ENCODE measurements around the gene MRPL53. TPM values are rescaled to one million over a fixed set of nuclear protein-coding genes. Genes with fewer than 3 reads are reported as not detected.
A peak's percentile ranks its signal among the peaks of the same experiment; 100 is the strongest.
"Not testable (repeated sequence)": the region's sequence is repeated elsewhere in the genome, so short reads cannot be mapped to it uniquely, and the experiment has no call there.

Gene MRPL53
- total RNA-seq, 2 donors from 2014 or later = 31.4 to 67.9 TPM

DNA sequence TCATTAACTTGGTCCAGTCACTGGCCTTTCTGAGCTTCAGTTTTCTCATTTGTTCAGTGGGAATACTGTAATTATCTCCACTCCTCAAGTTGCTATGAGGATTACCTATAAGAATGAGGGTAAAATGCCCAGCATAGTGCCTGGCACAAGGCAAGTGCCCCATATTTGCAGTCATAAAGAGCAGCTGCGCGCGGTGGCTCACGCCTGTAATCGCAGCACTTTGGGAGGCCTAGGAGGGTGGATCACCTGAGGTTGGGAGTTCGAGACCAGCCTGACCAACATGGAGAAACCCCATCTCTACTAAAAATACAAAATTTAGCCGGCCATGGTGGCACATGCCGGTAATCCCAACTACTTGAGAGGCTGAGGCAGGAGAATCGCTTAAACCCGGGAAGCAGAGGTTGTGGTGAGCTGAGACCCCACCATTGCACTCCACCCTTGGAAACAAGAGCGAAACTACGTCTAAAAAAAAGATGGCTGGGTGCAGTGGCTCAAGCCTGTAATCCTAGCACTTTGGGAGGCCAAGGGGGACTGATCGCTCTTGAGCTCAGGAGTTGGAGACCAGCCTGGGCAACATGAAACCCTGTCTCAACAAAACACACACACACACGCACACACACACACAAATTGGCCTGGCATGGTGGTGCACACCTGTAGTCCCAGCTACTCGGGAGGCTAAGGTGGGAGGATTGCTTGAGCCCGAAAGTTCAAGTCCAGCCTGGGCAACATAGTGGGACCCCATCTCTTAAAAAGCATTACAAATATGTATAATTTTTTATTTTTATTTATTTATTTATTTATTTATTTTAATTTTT lies 29.8 kb downstream of the MRPL53 start:
- H3K9me3 ChIP-seq (ENCODE audit: control insufficient read depth, low read length, poor library complexity, severe bottlenecking); H3K36me3 Mint-ChIP-seq (ENCODE audit: low read depth); H3K27ac Mint-ChIP-seq; DNase-seq; H3K4me1 Mint-ChIP-seq; ATAC-seq: not testable (repeated sequence)
- peak overlapping the region; percentile 59 for H3K4me3 Mint-ChIP-seq
- H3K27me3 Mint-ChIP-seq = peaks cover 58% of the 10 kb centered on the region

DNA sequence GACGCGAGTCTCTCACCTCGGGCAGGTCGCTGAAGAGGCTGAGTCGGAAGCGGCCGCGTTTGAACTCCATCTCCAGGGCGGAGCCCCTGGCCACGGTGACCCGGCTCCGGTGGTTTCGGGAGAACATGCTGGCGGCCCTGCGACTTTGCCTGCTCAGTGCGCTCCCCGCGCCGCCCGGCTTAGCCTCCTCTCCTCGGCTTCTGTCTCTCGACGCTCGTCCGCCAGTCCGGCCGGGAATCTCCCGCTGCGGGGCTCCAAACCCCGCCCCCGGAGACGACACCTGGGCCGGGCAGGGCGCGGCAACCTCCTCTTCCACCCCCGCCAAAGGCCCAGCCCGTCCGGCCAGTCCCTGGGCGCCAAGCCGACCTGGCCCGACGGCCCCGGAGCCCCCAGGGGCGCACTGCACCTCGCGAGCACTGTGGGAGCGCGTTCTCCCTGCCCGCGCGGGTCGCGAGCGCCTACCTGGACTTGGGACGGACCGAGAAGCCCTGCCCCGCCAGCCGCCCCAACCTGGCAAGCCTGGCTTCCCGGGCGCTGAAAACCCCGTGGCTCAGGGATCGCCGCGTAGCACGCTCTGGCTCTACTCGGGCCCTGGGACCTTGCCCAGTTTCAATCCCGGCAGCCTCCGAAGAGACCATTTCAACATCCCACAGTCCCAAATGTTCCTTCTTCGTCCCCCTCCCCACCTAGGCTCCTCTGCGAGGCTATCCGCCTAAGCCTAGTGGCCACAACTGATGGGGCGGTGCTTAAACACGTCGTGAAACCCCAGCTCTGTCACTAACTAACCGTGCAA lies 30.6 kb downstream of the MRPL53 start, which contains the start of gene RTKN:
RTKN (minus strand) TSS at position 248 of the 793 bp plus-strand sequence; CDS start at position 127, 121 bp downstream.
- peak within 1 kb of the TSS; percentile 34 for H3K27ac Mint-ChIP-seq
- H3K27me3 Mint-ChIP-seq = peaks cover 56% of the 10 kb centered on the region

GRCh38 chr2:74441170-74441689 lies 31.2 kb downstream of the MRPL53 start:
- H3K9me3 ChIP-seq (ENCODE audit: control insufficient read depth, low read length, poor library complexity, severe bottlenecking) = no peaks in the 10 kb centered on the region
- H3K4me3 Mint-ChIP-seq = peak overlapping the region; percentile 63
- peaks cover 9% of the 10 kb centered on the region for H3K36me3 Mint-ChIP-seq (ENCODE audit: low read depth)
- ATAC-seq (peak; percentile 62), DNase-seq (no peak)
- peak overlapping the region; percentile 34 for H3K27ac Mint-ChIP-seq
- H3K27me3 Mint-ChIP-seq = peaks cover 56% of the 10 kb centered on the region
- peaks cover 9% of the 10 kb centered on the region for H3K4me1 Mint-ChIP-seq

More for the DNA sequence above, 30.6 kb downstream of the MRPL53 start, which contains the start of gene RTKN:
- ATAC-seq (peak; percentile 51), DNase-seq (no peak)
- H3K4me3 Mint-ChIP-seq = peak within 1 kb of the TSS; percentile 63
- H3K36me3 Mint-ChIP-seq (ENCODE audit: low read depth) = peaks cover 9% of the 10 kb centered on the region
- peaks cover 9% of the 10 kb centered on the region for H3K4me1 Mint-ChIP-seq
- no peaks in the 10 kb centered on the region for H3K9me3 ChIP-seq (ENCODE audit: control insufficient read depth, low read length, poor library complexity, severe bottlenecking)

- H3K4me1 Mint-ChIP-seq = peaks cover 9% of the 10 kb centered on the region
- no peaks in the 10 kb centered on the region for H3K9me3 ChIP-seq (ENCODE audit: control insufficient read depth, low read length, poor library complexity, severe bottlenecking)
- H3K4me3 Mint-ChIP-seq = peak overlapping the region; percentile 63
- H3K36me3 Mint-ChIP-seq (ENCODE audit: low read depth) = peaks cover 9% of the 10 kb centered on the region
- ATAC-seq (peak; percentile 75), DNase-seq (peak in 1 of 3 donors; percentile 26)
- peak overlapping the region; percentile 34 for H3K27ac Mint-ChIP-seq
- H3K27me3 Mint-ChIP-seq = peaks cover 56% of the 10 kb centered on the region
These were observed 31.9 kb downstream of the MRPL53 start for GRCh38 chr2:74440378-74441169.

GRCh38 chr2:74439803-74440377 lies 32.6 kb downstream of the MRPL53 start:
- no peak for ATAC-seq
- Mint-ChIP-seq H3K27me3 (peaks cover 52% of the 10 kb centered on the region), H3K27ac (no peak overlapping the region), H3K4me3 (no peak overlapping the region), H3K4me1 (peaks cover 9% of the 10 kb centered on the region), H3K36me3 (ENCODE audit: low read depth) (peaks cover 9% of the 10 kb centered on the region)
- DNase-seq = no peak
- H3K9me3 ChIP-seq (ENCODE audit: control insufficient read depth, low read length, poor library complexity, severe bottlenecking) = no peaks in the 10 kb centered on the region

DNA sequence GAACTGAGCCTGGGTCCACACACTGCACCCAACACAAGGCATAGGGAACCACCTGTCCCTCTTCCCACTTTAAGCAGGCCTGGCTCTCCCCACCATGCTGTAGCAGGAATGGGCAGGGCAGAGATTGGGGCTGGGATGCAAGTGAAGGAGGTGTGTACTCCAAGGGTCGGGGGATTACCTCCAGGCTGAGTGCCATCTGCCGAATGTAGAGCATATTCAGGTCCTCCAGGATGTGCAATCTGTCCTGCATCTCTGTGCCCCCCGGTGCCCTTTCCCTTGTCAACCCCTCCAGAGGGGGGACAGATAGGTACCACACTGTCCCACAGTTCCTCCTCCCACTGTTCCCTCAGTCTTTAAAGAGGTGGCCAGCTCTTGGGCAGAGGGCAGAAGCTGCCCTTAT lies 33.1 kb downstream of the MRPL53 start:
- peaks cover 9% of the 10 kb centered on the region for H3K4me1 Mint-ChIP-seq
- no peak overlapping the region for H3K27ac Mint-ChIP-seq
- no peak overlapping the region for H3K4me3 Mint-ChIP-seq
- peaks cover 46% of the 10 kb centered on the region for H3K27me3 Mint-ChIP-seq
- DNase-seq (no peak), ATAC-seq (no peak)
- H3K9me3 ChIP-seq (ENCODE audit: control insufficient read depth, low read length, poor library complexity, severe bottlenecking) = no peaks in the 10 kb centered on the region
- H3K36me3 Mint-ChIP-seq (ENCODE audit: low read depth) = peaks cover 9% of the 10 kb centered on the region

DNA sequence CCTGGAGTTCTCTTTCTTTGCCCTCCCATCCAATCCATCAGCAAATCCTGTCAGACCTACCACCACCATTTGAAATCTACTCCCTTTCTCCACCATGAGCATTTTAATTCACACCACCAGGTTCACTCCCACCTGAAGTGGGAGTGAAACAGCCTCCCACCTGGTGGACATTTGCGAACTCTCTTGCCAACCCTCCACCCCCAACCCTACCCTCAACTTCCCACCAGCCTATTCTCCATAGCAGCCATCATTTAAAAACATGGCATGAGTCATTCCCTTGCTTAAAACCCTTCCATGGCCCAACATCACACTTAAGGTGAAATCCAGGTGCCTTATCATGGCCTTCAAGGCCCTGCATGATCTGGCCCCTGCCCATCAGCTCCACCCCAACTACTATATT lies 34.2 kb downstream of the MRPL53 start:
- Mint-ChIP-seq H3K27me3 (peaks cover 40% of the 10 kb centered on the region), H3K36me3 (ENCODE audit: low read depth) (peaks cover 9% of the 10 kb centered on the region), H3K27ac (no peak overlapping the region), H3K4me1 (peaks cover 9% of the 10 kb centered on the region), H3K4me3 (no peak overlapping the region)
- no peaks in the 10 kb centered on the region for H3K9me3 ChIP-seq (ENCODE audit: control insufficient read depth, low read length, poor library complexity, severe bottlenecking)
- DNase-seq = no peak
- ATAC-seq = no peak

- Mint-ChIP-seq H3K4me1 (peaks cover 6% of the 10 kb centered on the region), H3K4me3 (no peak overlapping the region), H3K36me3 (ENCODE audit: low read depth) (peaks cover 9% of the 10 kb centered on the region), H3K27ac (no peak overlapping the region), H3K27me3 (peaks cover 35% of the 10 kb centered on the region)
- DNase-seq = no peak
- no peaks in the 10 kb centered on the region for H3K9me3 ChIP-seq (ENCODE audit: control insufficient read depth, low read length, poor library complexity, severe bottlenecking)
- ATAC-seq = no peak
These were observed 35.4 kb downstream of the MRPL53 start for GRCh38 chr2:74436848-74437695.

DNA sequence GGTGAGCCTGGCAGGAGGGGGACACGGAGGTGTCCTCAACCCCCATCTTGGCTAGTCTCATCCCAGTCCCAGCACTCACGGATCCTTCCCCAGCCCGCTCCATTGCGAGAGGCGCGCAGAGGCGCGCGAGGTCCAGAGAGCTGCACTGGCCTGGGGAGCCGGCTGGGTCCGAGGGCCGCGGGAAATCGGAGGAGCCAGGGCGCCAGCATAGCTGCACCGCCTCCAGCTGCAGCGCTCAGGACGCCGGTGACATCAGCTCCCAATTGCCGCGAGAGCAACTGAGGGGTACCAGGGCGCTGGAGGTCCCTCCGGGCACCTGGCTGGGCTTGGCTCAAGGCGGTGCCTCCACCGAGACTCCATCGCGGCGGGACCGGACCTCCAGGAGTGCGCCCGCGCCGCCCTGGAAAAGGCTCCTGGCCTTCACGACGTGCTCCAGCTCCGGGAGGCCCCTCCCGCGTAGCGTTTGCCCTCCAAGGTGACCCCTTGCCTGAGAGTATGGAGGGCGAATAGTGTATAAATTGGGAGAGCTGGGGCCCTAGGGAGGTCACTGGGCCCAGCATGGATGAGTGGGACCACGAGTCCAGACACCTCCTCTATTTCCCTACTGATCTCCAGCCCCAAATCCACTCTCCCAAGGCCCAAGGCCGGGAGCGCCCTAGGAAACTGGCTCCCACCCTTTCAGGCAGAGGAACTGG lies 36.2 kb downstream of the MRPL53 start:
- peaks cover 6% of the 10 kb centered on the region for H3K4me1 Mint-ChIP-seq
- no peak for ATAC-seq
- peaks cover 9% of the 10 kb centered on the region for H3K36me3 Mint-ChIP-seq (ENCODE audit: low read depth)
- H3K9me3 ChIP-seq (ENCODE audit: control insufficient read depth, low read length, poor library complexity, severe bottlenecking) = no peaks in the 10 kb centered on the region
- H3K4me3 Mint-ChIP-seq = no peak overlapping the region
- DNase-seq = no peak
- H3K27me3 Mint-ChIP-seq = peaks cover 34% of the 10 kb centered on the region
- no peak overlapping the region for H3K27ac Mint-ChIP-seq

- H3K27ac Mint-ChIP-seq = no peak overlapping the region
These were observed 42.0 kb downstream of the MRPL53 start for GRCh38 chr2:74430502-74430901.

More at GRCh38 chr2:74430502-74430901, 42.0 kb downstream of the MRPL53 start:
- Mint-ChIP-seq H3K4me3 (no peak overlapping the region), H3K27me3 (no peaks in the 10 kb centered on the region), H3K36me3 (ENCODE audit: low read depth) (no peaks in the 10 kb centered on the region), H3K4me1 (no peaks in the 10 kb centered on the region)
- no peaks in the 10 kb centered on the region for H3K9me3 ChIP-seq (ENCODE audit: control insufficient read depth, low read length, poor library complexity, severe bottlenecking)
- ATAC-seq = no peak
- no peak for DNase-seq

Measured in T-helper 17 cell (primary cell).